ENCODE results near the gene ATP6V0E2.

ATP6V0E2 gene

GRCh38 chr7:149864751-149865150 is 9.0 kb upstream of the ATP6V0E2 start:
- DNase-seq: no peak

- DNase-seq: no peak
Measured at GRCh38 chr7:149865437-149865836, 8.3 kb upstream of the ATP6V0E2 start.

GRCh38 chr7:149866139-149866778 is 7.5 kb upstream of the ATP6V0E2 start:
- no peak for DNase-seq

GRCh38 chr7:149866779-149867447 is 6.9 kb upstream of the ATP6V0E2 start:
- no peak for DNase-seq

DNA sequence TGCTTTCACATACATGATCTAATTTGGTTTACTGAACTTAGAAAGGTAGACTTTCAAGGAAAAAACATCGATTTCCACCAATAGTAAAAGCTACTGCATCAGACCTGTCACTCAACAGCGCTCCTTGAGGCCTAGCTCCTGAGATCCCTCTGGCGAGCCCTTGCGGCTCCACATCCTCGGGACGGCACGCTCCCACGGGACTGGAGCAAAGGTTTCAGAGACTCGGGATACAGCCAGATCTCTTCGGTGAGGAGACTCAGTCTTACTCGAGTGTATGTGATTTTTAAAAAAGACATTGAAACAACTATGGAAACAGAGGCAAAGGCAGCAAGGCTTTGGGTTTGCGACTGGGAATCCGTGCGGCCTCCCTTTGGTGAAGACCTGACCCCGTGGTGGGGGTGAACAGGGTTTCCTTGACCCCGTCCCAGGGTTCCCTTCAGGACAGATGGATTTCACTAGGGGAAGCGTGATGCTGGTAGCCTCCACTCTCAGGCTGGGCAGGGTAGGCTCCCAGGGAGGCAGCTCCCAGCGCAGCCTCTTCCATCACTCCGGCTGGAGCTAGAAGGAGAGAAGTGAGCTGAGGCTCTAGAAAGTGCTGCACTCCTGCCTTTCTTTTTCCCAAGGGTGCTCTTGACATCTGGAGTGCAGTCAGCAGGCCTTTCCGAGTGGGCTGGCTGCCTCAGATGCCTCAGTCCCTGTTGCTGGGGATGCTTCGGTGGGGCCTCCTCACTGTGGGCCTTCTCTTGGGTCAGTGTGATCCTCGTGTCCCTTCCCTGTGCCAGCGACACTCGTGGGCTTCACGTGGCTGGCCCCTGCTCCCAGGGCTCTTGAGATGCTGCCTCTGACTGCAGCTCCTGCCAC is 5.8 kb upstream of the ATP6V0E2 start:
- no peak for DNase-seq

DNA sequence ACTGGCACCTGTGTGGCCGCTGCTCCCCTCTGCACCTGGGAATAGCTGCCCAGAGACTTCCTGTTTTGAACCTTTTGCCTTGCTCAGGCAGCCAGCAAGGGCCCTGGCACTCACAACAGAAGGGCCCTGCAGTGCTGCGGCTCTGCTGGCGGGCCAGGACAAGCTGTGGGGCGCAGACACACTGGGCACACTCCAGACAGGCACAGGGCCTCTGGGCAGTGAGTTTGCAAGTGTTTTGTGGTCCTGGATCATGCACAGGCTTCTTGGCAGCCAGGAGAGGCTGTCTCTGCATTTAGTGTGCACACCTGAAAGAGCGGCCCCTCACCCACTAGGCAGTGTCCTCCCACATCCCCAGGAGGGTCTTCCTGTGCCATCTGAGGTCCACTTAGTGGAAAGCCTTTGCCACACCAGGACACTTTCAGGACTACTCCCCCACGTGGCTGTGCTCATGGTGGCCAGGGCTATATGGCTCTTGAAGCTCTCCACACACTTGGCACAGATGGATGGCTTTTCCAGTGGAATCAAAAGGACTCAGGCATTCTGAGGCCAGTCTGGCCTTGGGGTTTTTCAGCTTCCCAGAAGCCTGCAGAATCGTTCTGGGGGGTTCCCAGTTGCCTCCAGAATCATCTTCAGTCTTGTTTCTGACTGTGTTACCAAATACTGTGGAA is 5.0 kb upstream of the ATP6V0E2 start:
- no peak for DNase-seq

GRCh38 chr7:149869291-149869650 is 4.5 kb upstream of the ATP6V0E2 start:
- DNase-seq: no peak

GRCh38 chr7:149869867-149870266 is 3.9 kb upstream of the ATP6V0E2 start:
- DNase-seq: no peak

GRCh38 chr7:149870274-149870673 is 3.5 kb upstream of the ATP6V0E2 start:
- DNase-seq: no peak

GRCh38 chr7:149870701-149871483 is 2.9 kb upstream of the ATP6V0E2 start:
- DNase-seq: no peak

DNA sequence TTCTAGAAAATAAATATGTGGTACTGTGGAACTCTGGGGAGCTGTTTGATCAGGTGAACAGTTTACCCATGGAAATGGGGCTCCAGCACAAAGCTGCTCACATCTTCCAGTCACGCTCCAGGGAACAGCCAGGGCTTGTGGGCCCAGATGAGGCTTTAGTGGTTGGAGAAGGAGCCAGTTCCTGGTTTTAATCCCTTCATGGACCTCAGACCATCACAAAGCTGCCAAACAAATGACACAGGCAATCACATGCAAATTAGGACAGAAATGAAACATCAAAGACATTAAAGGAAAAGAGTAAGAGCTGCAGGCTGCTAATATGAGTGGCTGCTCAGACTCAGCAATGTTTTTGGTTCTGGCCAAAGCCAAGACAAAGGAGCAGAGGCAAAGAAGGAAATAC is 2.2 kb upstream of the ATP6V0E2 start:
- no peak for DNase-seq

- peak; percentile 80 for DNase-seq
Measured at GRCh38 chr7:149872419-149873073, 1.2 kb upstream of the ATP6V0E2 start.

- DNase-seq: no peak
Measured at GRCh38 chr7:149873970-149874643, 338 bp downstream of the ATP6V0E2 start.

- no peak for DNase-seq
Measured at GRCh38 chr7:149874644-149875028, 867 bp downstream of the ATP6V0E2 start.

- no peak for DNase-seq
Measured at GRCh38 chr7:149875396-149875795, 1.6 kb downstream of the ATP6V0E2 start.

- no peak for DNase-seq
Measured at GRCh38 chr7:149877890-149878522, 4.2 kb downstream of the ATP6V0E2 start.

DNA sequence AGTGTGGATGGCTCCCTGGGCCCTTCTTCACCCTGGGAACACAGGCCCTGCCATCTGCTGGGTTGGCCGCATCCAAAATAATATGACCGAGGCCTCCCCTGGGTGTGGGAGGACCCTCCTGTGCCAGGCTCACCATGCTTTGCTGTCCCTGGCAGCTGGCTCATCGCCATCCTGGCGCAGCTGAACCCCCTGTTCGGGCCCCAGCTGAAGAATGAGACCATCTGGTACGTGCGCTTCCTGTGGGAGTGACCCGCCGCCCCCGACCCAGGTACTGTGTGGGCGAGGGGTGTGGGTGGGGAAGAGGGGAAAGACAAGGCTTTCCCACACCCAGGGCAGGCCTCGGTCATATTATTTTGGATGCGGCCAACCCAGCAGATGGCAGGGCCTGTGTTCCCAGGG is 4.8 kb downstream of the ATP6V0E2 start:
- no peak for DNase-seq

GRCh38 chr7:149879271-149879743 is 5.5 kb downstream of the ATP6V0E2 start:
- no peak for DNase-seq

- no peak for DNase-seq
Measured at GRCh38 chr7:149879766-149880637, 6.2 kb downstream of the ATP6V0E2 start.

Data from EL (cell line).